H9 (cell line): ENCODE measurements around the gene RBMS3. TPM values are rescaled to one million over a fixed set of nuclear protein-coding genes. Genes with fewer than 3 reads are reported as not detected.
A peak's percentile ranks its signal among the peaks of the same experiment; 100 is the strongest.

Source experiments
- DNase-seq: peaks from one replicate; pipeline ENCODE4 v3.0.0-alpha.2; 2017
- H2AFZ ChIP-seq: one replicate; pipeline ENCODE4 v1.6.1; 2013; ENCODE audit warnings: mild to moderate bottlenecking, low read length, control low read depth, moderate library complexity
- H2AK5ac ChIP-seq: 2 replicates; pipeline ENCODE4 v1.6.1; 2013; ENCODE audit warnings: low read length, control low read depth, mixed read lengths; ENCODE audit not compliant: insufficient read length
- H2BK120ac ChIP-seq: one replicate; pipeline ENCODE4 v1.6.1; 2013; ENCODE audit warnings: low read depth, mild to moderate bottlenecking, low read length, control low read depth, inconsistent platforms; ENCODE audit not compliant: poor library complexity, severe bottlenecking
- H2BK12ac ChIP-seq: 2 replicates; pipeline ENCODE4 v1.6.1; 2013; ENCODE audit warnings: low read length, control low read depth, mixed read lengths, low read depth; ENCODE audit not compliant: insufficient read length
- H2BK15ac ChIP-seq: 2 replicates; pipeline ENCODE4 v1.6.1; 2013; ENCODE audit warnings: low read depth, low read length, control low read depth
- H2BK20ac ChIP-seq: one replicate; pipeline ENCODE4 v1.6.1; 2013; ENCODE audit warnings: low read depth, mild to moderate bottlenecking, low read length, control low read depth, inconsistent platforms; ENCODE audit not compliant: poor library complexity, severe bottlenecking
- H2BK5ac ChIP-seq: 2 replicates; pipeline ENCODE4 v1.6.1; 2013; ENCODE audit warnings: low read length, control low read depth, mixed read lengths; ENCODE audit not compliant: insufficient read length
- H3K14ac ChIP-seq: 2 replicates; pipeline ENCODE4 v1.6.1; 2013; ENCODE audit warnings: low read length, control low read depth; ENCODE audit not compliant: insufficient read depth
- H3K18ac ChIP-seq: 2 replicates; pipeline ENCODE4 v1.6.1; 2013; ENCODE audit warnings: low read depth, mild to moderate bottlenecking, mixed read lengths, low read length, control low read depth; ENCODE audit not compliant: insufficient read length
- H3K23ac ChIP-seq: 2 replicates; pipeline ENCODE4 v1.6.1; 2013; ENCODE audit warnings: low read length, control low read depth, mixed read lengths, low read depth; ENCODE audit not compliant: insufficient read length
- H3K23me2 ChIP-seq: 2 replicates; pipeline ENCODE4 v1.6.1; 2013; ENCODE audit warnings: low read depth, mild to moderate bottlenecking, mixed read lengths, low read length, control low read depth; ENCODE audit not compliant: insufficient read length, poor library complexity, severe bottlenecking
- H3K27ac ChIP-seq: 2 replicates; pipeline ENCODE4 v1.5.1; 2013; ENCODE audit warnings: low read length, control low read depth, mixed read lengths, low read depth; ENCODE audit not compliant: insufficient read length
- H3K27me3 ChIP-seq: 2 replicates; pipeline ENCODE4 v1.6.1; 2013; ENCODE audit warnings: low read length, control low read depth, inconsistent platforms; ENCODE audit not compliant: insufficient read depth
- H3K4ac ChIP-seq: 2 replicates; pipeline ENCODE4 v1.6.1; 2013; ENCODE audit warnings: low read depth, mild to moderate bottlenecking, control low read depth, inconsistent platforms, low read length, moderate library complexity
- H3K4me1 ChIP-seq: 2 replicates; pipeline ENCODE4 v1.6.1; 2013; ENCODE audit warnings: low read length, control low read depth, inconsistent platforms; ENCODE audit not compliant: insufficient read depth
- H3K4me2 ChIP-seq: 2 replicates; pipeline ENCODE4 v1.6.1; 2013; ENCODE audit warnings: low read length, control low read depth, mixed read lengths; ENCODE audit not compliant: insufficient read length, insufficient read depth
- H3K56ac ChIP-seq: 2 replicates; pipeline ENCODE4 v1.6.1; 2013; ENCODE audit warnings: low read depth, mild to moderate bottlenecking, mixed read lengths, low read length, control low read depth; ENCODE audit not compliant: insufficient read length
- H3K79me1 ChIP-seq: 2 replicates; pipeline ENCODE4 v1.6.1; 2013; ENCODE audit warnings: low read depth, mild to moderate bottlenecking, moderate library complexity, low read length, control low read depth, inconsistent platforms; ENCODE audit not compliant: insufficient read depth, poor library complexity, severe bottlenecking
- H3K79me2 ChIP-seq: 2 replicates; pipeline ENCODE4 v1.6.1; 2013; ENCODE audit warnings: low read length, control low read depth, inconsistent platforms; ENCODE audit not compliant: insufficient read depth
- H3K9ac ChIP-seq: 2 replicates; pipeline ENCODE4 v1.6.1; 2013; ENCODE audit warnings: low read length, control low read depth, mixed read lengths; ENCODE audit not compliant: insufficient read length; ENCODE audit errors: extremely low read depth
- H3K9me3 ChIP-seq: one replicate; pipeline ENCODE4 v1.6.1; 2013; ENCODE audit warnings: low read depth, low read length, inconsistent platforms; ENCODE audit not compliant: control insufficient read depth
- H3T11ph ChIP-seq: one replicate; pipeline ENCODE4 v1.6.1; 2013; ENCODE audit warnings: mild to moderate bottlenecking, low read length, control low read depth, inconsistent platforms
- H4K20me1 ChIP-seq: one replicate; pipeline ENCODE4 v1.6.1; 2013; ENCODE audit not compliant: control insufficient read depth, insufficient read length, insufficient read depth
- H4K5ac ChIP-seq: 2 replicates; pipeline ENCODE4 v1.6.1; 2013; ENCODE audit warnings: low read depth, mild to moderate bottlenecking, mixed read lengths, low read length, control low read depth; ENCODE audit not compliant: insufficient read length
- H4K8ac ChIP-seq: replicated peaks from 2 replicates; pipeline ENCODE4 v1.6.1; 2013; ENCODE audit warnings: low read length, control low read depth, mixed read lengths, low read depth; ENCODE audit not compliant: insufficient read length
- H4K91ac ChIP-seq: 2 replicates; pipeline ENCODE4 v1.6.1; 2013; ENCODE audit warnings: low read depth, mild to moderate bottlenecking, moderate library complexity, mixed read lengths, low read length, control low read depth; ENCODE audit not compliant: insufficient read length
- H3K27ac Mint-ChIP-seq, 3 experiments: 2 replicates in 2 of 3; 3 replicates in 1 of 3; pipeline ENCODE4 v1.8.0; 2020 to 2021; ENCODE audit warnings: mixed read lengths in 3 of 3, mild to moderate bottlenecking in 1 of 3, moderate library complexity in 1 of 3
- H3K27me3 Mint-ChIP-seq: 2 replicates; pipeline ENCODE4 v1.8.0; 2021; ENCODE audit warnings: low read depth, mild to moderate bottlenecking, moderate library complexity, mixed read lengths
- H3K36me3 Mint-ChIP-seq, 3 experiments: 2 replicates in 2 of 3; 3 replicates in 1 of 3; pipeline ENCODE4 v1.8.0; 2020 to 2021; ENCODE audit warnings: low read depth in 3 of 3, mixed read lengths in 3 of 3; ENCODE audit not compliant: insufficient read depth in 1 of 3
- H3K4me1 Mint-ChIP-seq, 2 experiments: 2 replicates each; pipeline ENCODE4 v1.8.0; 2020; ENCODE audit warnings: mixed read lengths in 2 of 2
- H3K4me3 Mint-ChIP-seq, 2 experiments: 2 replicates in 1 of 2; 3 replicates in 1 of 2; pipeline ENCODE4 v1.8.0; 2020 to 2021; ENCODE audit warnings: mild to moderate bottlenecking in 2 of 2, mixed read lengths in 2 of 2, moderate library complexity in 1 of 2
- H3K9me3 Mint-ChIP-seq, 2 experiments: 2 replicates in 1 of 2; 3 replicates in 1 of 2; pipeline ENCODE4 v1.8.0; 2020; ENCODE audit warnings: mild to moderate bottlenecking in 2 of 2, mixed read lengths in 2 of 2, moderate library complexity in 1 of 2
- CTCF ChIP-seq: fragments of 200-600 bp; sonication (generic); conservative IDR thresholded peaks from 3 replicates; pipeline ENCODE4 v1.8.0; 2021; ENCODE audit warnings: antibody characterized with exemption, mild to moderate bottlenecking
- WGBS: extraction: QIAGEN DNeasy Blood & Tissue Kit; methylation state at CpG from one replicate; pipeline ENCODE4 v1.1.7; 2013; ENCODE audit warnings: missing lambda C conversion rate, low lambda C conversion rate, mixed read lengths; ENCODE audit not compliant: insufficient read length; ENCODE audit errors: extremely low coverage; 5-methylcytosine and 5-hydroxymethylcytosine counted together
- total RNA-seq: library from RNA; stranded (reverse); gene quantifications from 2 replicates; pipeline ENCODE4 v1.2.1, GENCODE V29; 2021

RBMS3 gene
- total RNA-seq, 1 experiment from 2014 or later, result 8.1 TPM

- Histone ChIP-seq H3K14ac (no peak overlapping the region), H3K27me3 (no peaks in the 10 kb centered on the region), H3K27ac (no peak overlapping the region), H4K5ac (no peak overlapping the region), H3K23me2 (no peaks in the 10 kb centered on the region), H3K4me2 (no peak overlapping the region), H3K79me1 (no peaks in the 10 kb centered on the region), H3K79me2 (no peaks in the 10 kb centered on the region), H3K4ac (no peak overlapping the region), H4K20me1 (no peaks in the 10 kb centered on the region), H2BK12ac (no peak overlapping the region), H3K4me1 (no peaks in the 10 kb centered on the region), H2AK5ac (no peak overlapping the region), H3T11ph (no peak overlapping the region), H2BK20ac (no peak overlapping the region), H3K9ac (no peak overlapping the region), H3K23ac (no peak overlapping the region), H2AFZ (no peak overlapping the region), H4K8ac (no peak overlapping the region), H4K91ac (no peak overlapping the region), H2BK120ac (no peak overlapping the region), H3K18ac (no peak overlapping the region), H3K56ac (no peak overlapping the region), H2BK15ac (no peak overlapping the region), H2BK5ac (no peak overlapping the region), H3K9me3 (no peaks in the 10 kb centered on the region)
- no peak overlapping the region for H3K4me3 Mint-ChIP-seq
- no peak for DNase-seq
- H3K4me1 Mint-ChIP-seq, result peaks cover 0 to 6% of the 10 kb centered on the region in 2 experiments; a peak in 2 of 4 replicates
- H3K9me3 Mint-ChIP-seq, result no peaks in the 10 kb centered on the region
- H3K36me3 Mint-ChIP-seq, result no peaks in the 10 kb centered on the region
- no peaks in the 10 kb centered on the region for H3K27me3 Mint-ChIP-seq
- TF ChIP-seq CTCF, result no peak
- H3K27ac Mint-ChIP-seq, result peak overlapping the region in 1 of 3 experiments; percentile 6; a peak in 1 of 7 replicates
- no CpG with 5 or more reads among the region's 10 CpGs for WGBS
Observed at GRCh38 chr3:29618395-29619282, 337.8 kb downstream of the RBMS3 start.
